ENCODE results near the gene F13A1.
"Not testable (repeated sequence)": the region's sequence is repeated elsewhere in the genome, so short reads cannot be mapped to it uniquely, and the experiment has no call there.

Gene F13A1

GRCh38 chr6:6317386-6317785, 3.1 kb downstream of the F13A1 start:
- DNase-seq, result no peak

DNA sequence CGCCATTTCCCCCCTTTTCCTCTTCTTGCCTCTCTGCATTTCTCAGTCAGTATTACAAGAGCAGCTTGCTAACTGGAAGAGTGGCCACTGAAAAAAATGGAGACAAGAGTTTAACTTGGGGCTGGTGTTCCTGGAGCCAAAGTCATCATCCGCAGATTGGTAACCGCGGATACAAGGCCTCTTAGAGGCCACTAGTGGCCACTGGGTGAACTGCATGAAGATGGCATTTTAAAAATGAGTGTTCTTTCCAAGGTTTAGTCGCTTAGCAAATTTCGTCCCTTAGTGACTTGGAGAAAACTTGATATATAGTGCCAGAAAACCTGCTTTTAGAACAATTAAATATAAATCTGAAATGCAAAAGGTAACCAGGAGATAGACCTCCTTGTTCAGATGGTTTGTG, 4.8 kb downstream of the F13A1 start:
- DNase-seq, result peak; percentile 14

DNA sequence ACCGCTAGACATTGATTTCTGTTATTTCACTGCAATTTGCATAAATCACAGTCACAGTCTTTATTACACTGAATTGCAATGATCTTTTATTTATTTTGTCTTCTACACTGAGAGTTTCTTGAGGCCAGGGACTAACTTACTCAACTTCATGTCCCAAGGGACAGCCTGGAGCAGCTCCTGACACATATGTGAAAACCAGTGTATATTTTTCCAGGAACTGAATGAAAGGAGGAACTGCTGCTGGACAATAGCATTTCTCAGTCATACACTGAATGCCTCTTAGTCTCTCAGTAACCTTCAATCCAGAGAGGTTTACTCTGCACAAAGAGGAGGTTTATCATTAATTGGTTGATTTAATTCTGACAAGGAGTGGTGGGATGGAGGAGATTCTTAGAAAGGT, 5.9 kb downstream of the F13A1 start:
- DNase-seq, result no peak

DNA sequence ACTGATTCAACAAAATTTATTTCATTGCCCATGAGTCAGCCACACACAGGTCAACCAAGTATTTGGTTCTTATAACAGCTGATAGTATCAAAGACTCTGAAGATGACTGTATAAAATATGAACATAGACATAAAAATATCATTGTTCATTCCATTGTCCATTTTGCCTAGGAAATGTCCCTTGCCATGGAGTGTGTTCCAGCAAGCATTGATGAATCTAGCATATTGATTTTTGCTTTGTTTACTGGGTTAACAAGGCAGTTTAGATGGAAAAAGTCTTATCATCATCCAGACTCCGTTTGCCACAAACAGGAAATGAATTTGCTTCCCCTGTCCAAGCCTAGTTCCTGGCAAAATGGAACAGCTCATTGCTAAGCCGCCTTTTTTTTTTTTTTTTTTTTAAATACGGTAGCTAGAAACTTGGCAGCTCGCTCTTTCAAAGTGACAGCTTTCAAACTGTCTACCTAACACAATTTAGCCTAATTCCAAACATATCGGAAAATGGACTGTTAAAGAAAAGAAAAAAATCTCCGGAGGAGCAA, 7.5 kb downstream of the F13A1 start:
- no peak for DNase-seq

- DNase-seq, result no peak
Observed at GRCh38 chr6:6305575-6305974, 14.9 kb downstream of the F13A1 start.

DNA sequence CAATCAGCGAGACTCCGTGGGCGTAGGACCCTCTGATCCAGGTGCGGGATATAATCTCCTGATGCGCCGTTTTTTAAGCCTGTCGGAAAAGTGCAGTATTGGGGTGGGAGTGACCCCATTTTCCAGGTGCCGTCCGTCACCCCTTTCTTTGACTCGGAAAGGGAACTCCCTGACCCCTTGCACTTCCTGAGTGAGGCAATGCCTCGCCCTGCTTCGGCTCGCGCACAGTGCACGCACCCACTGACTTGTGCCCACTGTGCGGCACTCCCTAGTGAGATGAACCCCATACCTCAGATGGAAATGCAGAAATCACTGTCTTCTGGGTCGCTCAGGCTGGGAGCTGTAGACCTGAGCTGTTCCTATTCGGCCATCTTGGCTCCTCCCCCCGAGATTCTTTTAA, 20.1 kb downstream of the F13A1 start:
- DNase-seq, result not testable (repeated sequence)

- DNase-seq, result no peak
Observed at GRCh38 chr6:6293317-6293716, 27.1 kb downstream of the F13A1 start.

DNA sequence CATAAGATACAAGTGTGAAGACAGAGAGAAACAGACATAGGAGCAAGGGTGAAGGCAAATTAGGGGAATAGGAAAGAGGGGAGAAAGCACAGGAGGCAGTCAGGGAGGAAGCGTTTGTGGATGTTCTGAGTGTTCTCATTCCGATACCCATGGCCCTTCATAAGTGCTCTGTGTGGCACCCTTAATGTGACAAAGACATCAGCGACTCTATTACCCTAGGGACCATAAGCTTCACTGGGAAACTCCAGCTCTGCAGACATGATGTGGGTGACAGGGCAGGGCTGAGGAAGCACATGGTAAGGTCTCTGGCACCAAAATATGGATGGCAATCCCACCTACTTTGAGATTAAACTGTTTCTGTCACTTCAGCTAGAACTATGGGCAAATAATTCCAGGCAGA, 33.0 kb downstream of the F13A1 start:
- DNase-seq, result no peak

GRCh38 chr6:6285679-6286078, 34.8 kb downstream of the F13A1 start:
- DNase-seq, result no peak

DNA sequence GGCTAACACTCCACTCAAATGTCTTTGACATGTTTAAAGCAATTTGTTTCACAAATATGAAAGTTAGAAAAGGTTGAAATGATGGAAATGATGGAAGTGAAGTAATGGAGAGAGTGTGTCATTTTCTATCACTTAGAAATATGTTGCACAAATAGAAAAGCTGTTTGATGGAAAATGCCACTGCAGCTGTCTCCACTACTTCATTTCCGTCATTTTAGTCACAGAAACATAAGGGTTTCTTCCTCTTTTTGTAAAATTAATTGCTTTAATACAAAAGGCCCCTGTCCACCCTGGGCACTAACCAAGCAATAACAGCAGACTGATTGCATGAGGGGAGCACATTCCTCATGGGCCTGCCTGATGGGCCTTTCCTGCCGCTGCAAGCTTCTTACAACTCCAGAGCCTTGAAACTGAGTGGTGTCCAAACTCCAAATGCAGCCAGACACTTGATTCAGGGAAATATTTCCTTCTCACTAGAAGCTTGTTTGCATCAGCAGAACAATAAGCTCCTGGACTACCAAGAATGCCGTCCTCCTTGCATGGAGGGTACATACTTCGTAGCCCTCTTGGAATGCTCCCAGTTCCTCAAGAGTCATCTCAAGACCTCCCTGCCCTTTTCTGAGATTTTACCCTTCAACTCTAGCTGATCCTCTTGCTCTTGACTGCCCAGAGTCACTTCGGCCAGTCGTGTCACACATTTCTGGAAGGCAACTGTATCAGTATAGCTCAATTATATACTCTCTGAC, 36.1 kb downstream of the F13A1 start:
- no peak for DNase-seq

DNA sequence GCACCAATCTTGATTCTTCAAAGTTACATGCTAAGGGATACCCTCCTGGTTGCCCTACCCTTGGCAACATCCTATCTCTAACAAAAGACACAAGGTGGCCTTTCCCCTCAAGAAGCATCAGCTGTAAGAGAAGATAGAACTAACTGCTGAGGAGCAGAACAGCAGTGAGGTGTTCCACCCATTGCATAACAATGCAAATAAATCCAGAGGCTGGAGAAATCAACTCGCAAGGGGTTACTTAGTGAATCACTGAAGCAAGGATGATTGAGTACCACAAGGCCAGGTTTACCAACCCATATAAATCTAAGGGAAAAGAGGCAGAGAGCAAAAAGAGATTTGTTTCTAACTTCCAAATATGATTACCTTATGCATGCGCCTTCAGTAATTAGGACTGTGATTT, 36.7 kb downstream of the F13A1 start:
- DNase-seq, result no peak

DNA sequence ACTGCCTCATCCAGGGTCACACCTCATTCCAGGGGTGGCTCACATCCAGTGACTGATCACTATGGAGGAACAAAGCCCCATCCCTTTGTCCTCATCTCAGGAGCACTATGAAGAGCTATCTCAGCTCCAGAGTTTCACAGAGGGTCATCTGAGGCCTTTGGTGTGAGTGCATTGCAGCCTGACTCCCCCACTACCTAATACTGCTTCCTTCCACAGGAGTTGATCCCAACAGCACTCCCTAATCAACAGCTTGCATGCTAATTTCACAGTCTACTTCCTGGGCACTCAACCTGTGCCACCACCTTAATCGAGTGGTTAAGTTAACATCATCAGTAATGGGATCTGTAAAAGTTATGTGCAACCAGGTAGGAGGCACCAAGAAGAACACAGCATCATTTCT, 37.7 kb downstream of the F13A1 start:
- no peak for DNase-seq

GRCh38 chr6:6277413-6277812, 43.0 kb downstream of the F13A1 start:
- no peak for DNase-seq

GRCh38 chr6:6270948-6271535, 49.4 kb downstream of the F13A1 start:
- no peak for DNase-seq

- no peak for DNase-seq
Observed at GRCh38 chr6:6260196-6260722, 60.2 kb downstream of the F13A1 start.

GRCh38 chr6:6256886-6257285, 63.6 kb downstream of the F13A1 start:
- DNase-seq, result no peak

GRCh38 chr6:6256259-6256658, 64.2 kb downstream of the F13A1 start:
- no peak for DNase-seq

DNA sequence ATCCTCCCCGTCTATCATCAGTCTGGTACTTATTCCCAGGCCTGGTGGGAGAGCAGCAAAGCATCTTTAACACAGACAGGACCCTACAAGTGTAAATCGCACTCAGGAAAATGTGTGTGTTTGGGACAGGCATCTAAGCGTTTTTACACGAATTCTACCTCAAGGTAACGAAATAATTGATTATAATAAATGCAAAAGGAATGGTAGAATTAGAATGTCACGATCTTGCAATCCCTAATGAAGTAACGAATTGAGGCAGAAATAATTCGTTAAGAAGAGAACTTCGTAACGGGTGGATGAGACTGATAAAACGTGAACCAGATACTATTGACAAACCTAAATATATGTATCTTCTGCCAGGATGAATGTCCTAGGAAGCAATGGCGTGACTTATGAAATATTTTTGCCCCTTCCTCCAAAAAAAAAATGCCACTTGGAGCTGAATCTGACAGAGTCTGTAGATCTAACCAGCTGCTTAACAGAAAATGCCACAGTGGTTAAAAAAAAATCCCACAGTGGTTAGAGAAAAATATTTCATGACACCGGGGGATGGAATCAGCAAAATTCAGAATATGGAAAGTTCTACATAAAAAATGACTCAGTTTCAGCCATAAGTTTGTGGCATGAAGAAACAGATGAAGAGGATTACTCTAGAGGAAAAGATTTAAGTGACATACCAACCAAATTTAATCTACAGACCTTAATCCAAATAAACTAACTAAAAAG, 68.7 kb downstream of the F13A1 start:
- no peak for DNase-seq

GRCh38 chr6:6248651-6249050, 71.8 kb downstream of the F13A1 start:
- DNase-seq, result no peak

- DNase-seq, result no peak
Observed at GRCh38 chr6:6246544-6246943, 73.9 kb downstream of the F13A1 start.

GRCh38 chr6:6244624-6245023, 75.8 kb downstream of the F13A1 start:
- DNase-seq, result no peak

GRCh38 chr6:6243846-6244245, 76.6 kb downstream of the F13A1 start:
- DNase-seq, result no peak

Measured in NCI-H510A (cell line).